GM18520 (cell line): ENCODE data around the gene ZC3HAV1.
"Not testable (repeated sequence)": the region's sequence is repeated elsewhere in the genome, so short reads cannot be mapped to it uniquely, and the experiment has no call there.

Experiments used
- ATAC-seq: cut with Tn5 transposase; IDR thresholded peaks from one replicate; pipeline ENCODE4 v1.9.1; 2021; ENCODE audit not compliant: unreplicated experiment

ZC3HAV1 gene

DNA sequence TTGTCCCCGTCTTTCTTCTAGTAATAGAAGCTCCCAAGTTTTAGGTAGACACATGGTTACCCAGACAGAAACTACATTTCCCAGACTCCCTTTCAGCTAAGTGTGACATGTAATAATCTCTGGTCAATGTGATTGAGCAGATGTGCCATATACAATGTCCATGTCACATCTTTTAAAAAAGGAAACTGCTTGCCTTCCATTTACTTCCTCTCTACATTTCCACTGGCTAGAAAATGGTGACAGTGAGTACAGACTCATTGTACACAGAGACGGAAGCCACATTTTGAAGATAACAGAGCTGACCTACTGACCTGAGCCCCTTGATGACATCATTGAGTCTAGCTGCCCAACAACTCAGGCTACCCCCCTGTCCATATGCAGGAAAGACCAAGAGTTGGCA lies 21.3 kb downstream of the ZC3HAV1 start:
- no peak for ATAC-seq

DNA sequence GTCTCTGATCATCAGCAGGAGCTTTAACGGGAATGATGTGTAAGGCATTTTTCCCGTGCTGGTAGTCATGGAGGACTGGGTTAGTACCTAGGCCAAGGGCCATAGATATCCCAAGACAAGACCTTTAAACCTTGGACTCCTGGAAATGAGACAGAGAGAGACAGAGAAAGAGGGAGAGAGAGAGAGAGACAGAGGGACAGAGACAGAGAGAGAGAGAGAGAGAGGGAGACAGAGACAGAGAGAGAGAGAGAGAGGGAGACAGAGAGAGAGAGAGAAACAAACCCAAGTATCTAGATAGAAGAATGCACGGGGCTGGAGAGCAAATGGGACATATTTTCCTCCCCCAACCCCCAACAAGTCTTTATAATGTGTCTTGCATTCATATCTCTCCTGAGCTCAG lies 22.3 kb downstream of the ZC3HAV1 start:
- ATAC-seq, result no peak

DNA sequence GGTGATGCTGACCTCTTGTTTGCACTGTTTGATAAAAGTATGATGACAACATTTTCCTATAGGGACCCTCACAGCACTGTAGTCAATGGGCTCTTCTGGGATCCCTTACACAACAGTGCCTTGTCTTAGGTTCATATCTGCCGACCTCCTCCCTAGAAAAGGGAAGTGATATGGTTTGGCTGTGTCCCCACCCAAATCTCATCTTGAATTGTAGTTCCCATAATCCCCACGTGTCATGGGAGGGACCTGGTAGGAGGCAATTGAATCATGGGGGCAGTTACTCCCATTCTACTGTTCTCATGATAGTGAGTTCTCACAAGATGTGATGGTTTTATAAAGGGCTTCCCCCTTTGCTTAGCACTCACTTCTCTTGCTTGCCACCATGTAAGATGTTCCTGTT lies 23.1 kb downstream of the ZC3HAV1 start:
- no peak for ATAC-seq

GRCh38 chr7:139084709-139085108 lies 24.8 kb downstream of the ZC3HAV1 start:
- ATAC-seq, result no peak

DNA sequence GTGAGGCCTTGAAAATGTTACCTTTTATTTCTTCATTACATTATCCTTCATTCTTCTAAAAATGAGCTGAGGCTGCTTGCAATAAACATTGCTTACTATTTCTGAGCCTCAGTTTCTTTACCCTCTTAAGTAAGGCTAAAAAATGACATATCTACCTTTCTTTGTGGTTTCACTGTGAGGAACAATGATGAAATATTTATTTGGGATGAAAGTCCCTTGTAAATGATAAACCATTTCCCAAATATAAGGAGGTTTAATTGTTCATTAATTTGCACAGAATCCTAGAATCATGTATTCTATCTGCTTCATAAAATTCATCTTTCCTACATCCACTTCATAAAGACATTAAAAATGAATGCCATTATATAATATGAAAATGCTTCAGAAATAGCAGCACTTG lies 27.9 kb downstream of the ZC3HAV1 start:
- no peak for ATAC-seq

DNA sequence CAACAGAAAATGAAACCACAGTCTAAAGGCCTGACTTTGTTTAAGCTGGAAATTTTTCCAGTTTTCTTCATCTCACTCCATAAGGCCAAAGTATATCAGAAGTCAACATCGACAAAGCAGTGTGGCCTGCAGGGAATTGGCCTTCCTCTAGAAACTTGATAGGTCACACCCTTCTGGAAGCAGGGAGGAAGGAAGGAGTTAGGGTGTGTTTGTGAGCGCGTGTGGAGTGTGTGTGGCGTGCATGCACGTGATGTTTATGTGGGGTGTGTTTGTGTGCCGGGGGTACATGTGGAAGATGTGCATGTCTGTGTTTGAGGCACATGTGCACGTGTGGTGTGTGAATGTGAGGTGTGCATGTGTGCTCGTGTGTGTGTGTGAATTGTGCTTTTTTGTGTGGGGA lies 28.6 kb downstream of the ZC3HAV1 start:
- ATAC-seq, result no peak

DNA sequence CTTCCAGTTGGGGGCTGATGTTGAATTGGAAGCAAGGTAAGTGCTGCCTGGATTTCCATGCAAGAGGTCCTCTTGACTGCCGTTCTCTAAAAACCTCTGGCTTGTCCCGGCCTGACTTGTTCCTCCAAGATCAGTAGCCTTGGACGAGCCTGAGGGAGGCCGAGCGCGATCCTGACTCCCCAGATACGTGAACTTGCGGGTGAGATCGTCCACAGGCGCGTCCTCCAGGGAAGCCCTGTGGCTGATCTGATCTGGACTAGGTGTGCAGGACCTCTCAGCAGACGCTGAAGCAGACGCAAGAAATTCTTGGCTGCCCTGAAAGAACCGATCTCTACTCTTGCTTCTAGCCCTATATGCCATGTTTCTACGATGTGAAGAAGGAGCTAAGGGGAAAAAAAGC lies 29.7 kb downstream of the ZC3HAV1 start:
- ATAC-seq, result no peak

GRCh38 chr7:139078911-139079310 lies 30.6 kb downstream of the ZC3HAV1 start:
- ATAC-seq, result no peak

- no peak for ATAC-seq
Observed at GRCh38 chr7:139078399-139078798, 31.1 kb downstream of the ZC3HAV1 start.

DNA sequence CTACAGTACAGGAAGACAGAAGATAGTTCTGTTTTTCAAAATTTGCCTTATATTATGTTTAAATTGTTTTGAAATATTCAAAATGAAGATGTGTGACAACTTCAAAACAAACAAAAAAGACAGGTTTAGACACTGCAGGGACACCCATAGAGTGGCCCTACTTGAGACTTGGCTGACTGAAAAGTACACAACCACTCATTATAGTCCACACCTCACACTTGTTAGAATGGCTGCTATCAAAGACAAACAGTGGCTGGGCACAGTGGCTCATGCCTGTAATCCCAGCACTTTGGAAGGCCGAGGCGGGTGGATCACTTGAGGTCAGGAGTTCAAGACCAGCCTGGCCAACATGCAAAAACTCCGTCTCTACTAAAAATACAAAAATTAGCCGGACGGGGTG lies 31.8 kb downstream of the ZC3HAV1 start:
- not testable (repeated sequence) for ATAC-seq

GRCh38 chr7:139075871-139076686 lies 33.4 kb downstream of the ZC3HAV1 start:
- ATAC-seq, result no peak

GRCh38 chr7:139075031-139075652 lies 34.4 kb downstream of the ZC3HAV1 start:
- ATAC-seq, result no peak

DNA sequence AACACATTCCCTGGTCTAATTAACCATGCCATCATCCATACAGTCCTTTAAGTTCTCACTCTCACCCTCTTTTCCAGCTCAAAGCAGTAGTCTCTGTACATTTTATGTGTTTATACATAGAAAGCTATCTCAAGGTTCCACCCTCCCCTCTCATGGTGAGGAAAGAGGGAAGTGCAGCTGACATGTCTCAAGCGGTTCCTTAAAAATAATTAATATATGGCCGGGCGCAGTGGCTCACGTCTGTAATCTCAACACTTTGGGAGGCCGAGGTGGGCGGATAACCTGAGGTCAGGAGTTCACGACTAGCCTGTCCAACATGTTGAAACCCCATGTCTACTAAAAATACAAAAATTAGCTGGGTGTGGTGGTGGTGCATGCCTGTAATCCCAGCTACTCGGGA lies 36.7 kb downstream of the ZC3HAV1 start:
- ATAC-seq, result no peak

DNA sequence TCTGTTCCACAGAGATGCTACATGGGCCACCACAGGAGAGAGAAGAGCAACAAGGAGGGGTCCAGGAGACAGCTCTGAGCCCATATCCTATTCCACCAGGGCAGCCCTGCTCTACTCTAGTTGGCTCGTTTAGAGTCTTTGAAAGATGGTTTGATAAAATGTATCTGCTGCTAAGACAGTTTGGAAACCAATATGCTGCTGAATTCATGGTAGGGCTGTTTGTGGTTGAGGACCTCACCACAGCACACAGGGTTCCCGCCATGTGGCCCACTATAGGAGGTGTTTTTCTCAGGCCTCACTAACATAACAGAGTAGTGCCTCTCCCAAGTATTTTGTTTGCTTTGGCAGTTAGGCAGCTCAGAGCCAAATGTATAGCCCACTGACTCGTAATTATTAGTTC lies 37.8 kb downstream of the ZC3HAV1 start:
- no peak for ATAC-seq

DNA sequence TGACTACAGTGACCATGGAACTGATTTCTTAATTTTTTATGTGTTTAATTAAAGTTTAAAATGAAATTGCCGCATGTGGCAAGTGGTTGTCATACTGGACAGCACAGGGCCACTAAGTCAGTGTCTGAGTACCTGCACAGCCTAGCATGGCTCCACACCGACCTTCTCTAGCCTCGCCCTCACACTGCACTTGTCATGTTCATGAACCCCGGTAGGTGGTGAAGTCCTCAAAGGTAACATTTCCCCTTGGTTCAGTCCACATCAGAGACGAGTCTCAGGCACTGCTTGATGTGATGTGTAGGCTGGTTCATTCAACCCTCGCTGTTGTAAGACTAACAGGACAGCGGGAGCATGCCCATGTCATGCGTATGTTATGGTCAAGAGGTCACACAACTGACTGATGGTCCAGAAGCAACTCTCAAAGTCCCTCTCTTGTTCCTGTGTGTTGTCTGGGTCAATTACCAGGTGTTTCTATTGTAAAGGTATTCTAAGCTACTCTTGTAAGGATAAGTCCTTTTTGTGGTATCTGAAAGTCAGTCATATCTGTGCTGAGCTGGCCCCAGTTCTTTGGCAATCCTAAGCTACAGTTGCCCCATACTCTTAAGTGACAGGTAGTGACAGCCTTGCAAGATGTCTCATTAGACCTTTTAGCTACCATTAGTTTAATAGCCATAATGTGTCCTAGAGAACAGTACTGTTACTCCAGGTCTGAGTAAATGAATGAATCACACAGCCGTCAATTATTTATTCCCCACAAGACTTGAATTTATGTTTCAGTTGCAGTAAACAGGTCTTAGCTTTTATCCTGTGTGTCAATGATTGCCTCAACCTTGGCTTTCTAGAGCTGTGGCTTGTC lies 40.7 kb downstream of the ZC3HAV1 start:
- ATAC-seq, result no peak

DNA sequence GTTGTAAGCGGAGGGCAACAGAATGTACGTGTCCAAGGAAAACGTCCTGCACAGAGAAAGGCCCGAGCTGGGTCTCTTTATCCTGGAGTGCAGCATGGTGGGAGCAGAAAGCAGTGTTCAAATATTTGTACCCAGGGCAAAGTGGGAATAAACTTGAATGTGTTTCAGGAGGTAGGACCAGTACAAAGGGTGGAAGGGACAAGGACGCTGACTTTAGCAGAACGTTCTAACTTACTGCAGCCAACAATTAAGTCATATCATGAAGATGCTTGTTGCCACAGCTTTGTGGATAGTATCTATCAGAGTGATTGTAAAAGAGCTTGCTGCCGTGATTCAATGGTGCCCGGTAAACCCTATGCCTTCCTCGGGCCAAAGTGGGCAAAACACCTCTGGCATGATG lies 43.2 kb downstream of the ZC3HAV1 start:
- no peak for ATAC-seq

GRCh38 chr7:139065323-139065722 lies 44.2 kb downstream of the ZC3HAV1 start:
- no peak for ATAC-seq

GRCh38 chr7:139061416-139061815 lies 48.1 kb downstream of the ZC3HAV1 start:
- no peak for ATAC-seq

- no peak for ATAC-seq
Observed at GRCh38 chr7:139060695-139061237, 48.8 kb downstream of the ZC3HAV1 start.

DNA sequence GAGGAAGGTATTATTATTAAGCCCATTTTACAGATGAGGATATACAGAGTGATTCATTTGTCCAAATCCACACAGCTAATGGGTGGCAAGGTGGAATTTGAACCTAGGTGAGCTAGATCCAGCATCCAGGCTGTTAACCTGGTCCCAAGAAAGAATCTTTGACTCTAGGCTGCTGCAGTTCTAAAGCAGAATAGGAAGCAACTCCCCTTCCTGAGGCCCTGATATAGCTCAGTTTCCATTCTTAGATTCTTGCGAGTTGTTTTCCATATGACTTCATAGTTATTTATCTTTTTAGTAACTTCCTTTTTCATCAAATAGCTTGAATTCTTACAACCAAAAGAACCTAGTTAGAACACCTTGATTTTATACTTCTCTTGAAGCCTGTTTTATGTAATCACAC lies 49.6 kb downstream of the ZC3HAV1 start:
- ATAC-seq, result no peak

- ATAC-seq, result no peak
Observed at GRCh38 chr7:139058943-139059342, 50.6 kb downstream of the ZC3HAV1 start.
